HEK293 (cell line): Measurements from ENCODE around the gene CNTN4.

Experiments used
- CTCF ChIA-PET: fragments of 350-600 bp; formaldehyde crosslinking; extraction: SDS; loops from one replicate; lab custom pipeline; 2021; ENCODE audit warnings: antibody characterized with exemption; lab: Yijun Ruan, JAX
- POLR2A ChIA-PET: fragments of 300-600 bp; formaldehyde crosslinking; extraction: SDS; loops from one replicate; lab custom pipeline; 2020; ENCODE audit warnings: antibody characterized with exemption, inconsistent platforms; lab: Yijun Ruan, JAX
- H3K27ac ChIP-seq: fragments of 200-500 bp; sonication (Bioruptor generic); 2 replicates; pipeline ENCODE4 v1.5.1; 2014; ENCODE audit warnings: low read depth, low read length, control low read depth, inconsistent platforms; ENCODE audit errors: extremely low read depth
- H3K36me3 ChIP-seq, 2 experiments: fragments of 200-500 bp in 1 of 2; sonication (Bioruptor generic) in 1 of 2; 1 replicate in 1 of 2; 2 replicates in 1 of 2; pipeline ENCODE4 v1.5.1; 2014 to 2017; ENCODE audit warnings: inconsistent platforms in 2 of 2, low read length in 2 of 2; ENCODE audit not compliant: control insufficient read depth in 2 of 2, insufficient read depth in 1 of 2
- H3K4me1 ChIP-seq: fragments of 200-500 bp; sonication (Bioruptor generic); 2 replicates; pipeline ENCODE4 v1.5.1; 2014; ENCODE audit warnings: mild to moderate bottlenecking, low read length, inconsistent platforms; ENCODE audit not compliant: control insufficient read depth, insufficient read depth
- H3K4me3 ChIP-seq: 2 replicates; pipeline ENCODE4 v1.5.1; 2011; ENCODE audit warnings: low read depth, mild to moderate bottlenecking, control low read depth, low read length, moderate library complexity
- H3K9me3 ChIP-seq: fragments of 200-500 bp; sonication (Bioruptor generic); 2 replicates; pipeline ENCODE4 v1.5.1; 2014; ENCODE audit warnings: low read depth, low read length, inconsistent platforms; ENCODE audit not compliant: control insufficient read depth, insufficient read depth
- ELK4 ChIP-seq: IDR thresholded peaks from 2 replicates; pipeline ENCODE4 v1.6.1; 2011; ENCODE audit warnings: mild to moderate bottlenecking, low read depth, low read length, borderline replicate concordance
- INSM2 ChIP-seq: fragments of 450-650 bp; formaldehyde crosslinking; IDR thresholded peaks from 2 replicates; pipeline ENCODE4 v1.5.1; 2016; ENCODE audit warnings: missing biosample characterization, missing genetic modification characterization
- RBAK ChIP-seq: fragments of 450-650 bp; formaldehyde crosslinking; IDR thresholded peaks from 2 replicates; pipeline ENCODE4 v1.5.1; 2016; ENCODE audit warnings: missing biosample characterization, missing genetic modification characterization
- ZFHX2 ChIP-seq: fragments of 450-650 bp; formaldehyde crosslinking; conservative IDR thresholded peaks from 2 replicates; pipeline ENCODE4 v1.5.1; 2016; ENCODE audit warnings: missing biosample characterization, missing genetic modification characterization
- ZNF146 ChIP-seq: fragments of 450-650 bp; formaldehyde crosslinking; IDR thresholded peaks from 2 replicates; pipeline ENCODE4 v1.5.1; 2016; ENCODE audit warnings: missing biosample characterization, missing genetic modification characterization
- ZNF2 ChIP-seq: fragments of 450-650 bp; formaldehyde crosslinking; IDR thresholded peaks from 2 replicates; pipeline ENCODE4 v1.5.1; 2016; ENCODE audit warnings: missing biosample characterization, missing genetic modification characterization
- ZNF202 ChIP-seq: fragments of 450-650 bp; formaldehyde crosslinking; IDR thresholded peaks from 2 replicates; pipeline ENCODE4 v1.5.1; 2016; ENCODE audit warnings: missing biosample characterization, missing genetic modification characterization, borderline replicate concordance
- ZNF223 ChIP-seq: fragments of 450-650 bp; formaldehyde crosslinking; IDR thresholded peaks from 2 replicates; pipeline ENCODE4 v1.5.1; 2016; ENCODE audit warnings: missing biosample characterization, missing genetic modification characterization
- ZNF23 ChIP-seq: fragments of 450-650 bp; formaldehyde crosslinking; IDR thresholded peaks from 2 replicates; pipeline ENCODE4 v1.5.1; 2016; ENCODE audit warnings: missing biosample characterization, missing genetic modification characterization, borderline replicate concordance
- ZNF239 ChIP-seq: fragments of 450-650 bp; formaldehyde crosslinking; IDR thresholded peaks from 2 replicates; pipeline ENCODE4 v1.5.1; 2016; ENCODE audit warnings: missing biosample characterization, missing genetic modification characterization
- ZNF274 ChIP-seq, 2 experiments: fragments of 200-500 bp in 1 of 2; fragments of 450-650 bp in 1 of 2; sonication (Bioruptor generic) in 1 of 2; formaldehyde crosslinking in 1 of 2; IDR thresholded peaks; 2 replicates each; pipeline versions ENCODE4 v1.5.1 to v1.6.1; 2014 to 2016; ENCODE audit warnings: borderline replicate concordance in 1 of 2, inconsistent platforms in 1 of 2, low read length in 1 of 2, missing biosample characterization in 1 of 2, missing genetic modification characterization in 1 of 2
- ZNF391 ChIP-seq: fragments of 450-650 bp; formaldehyde crosslinking; IDR thresholded peaks from 2 replicates; pipeline ENCODE4 v1.5.1; 2016; ENCODE audit warnings: low read depth, missing biosample characterization, missing genetic modification characterization, borderline replicate concordance
- ZNF48 ChIP-seq: fragments of 450-650 bp; formaldehyde crosslinking; IDR thresholded peaks from 2 replicates; pipeline ENCODE4 v1.5.1; 2016; ENCODE audit warnings: missing biosample characterization, missing genetic modification characterization
- ZNF501 ChIP-seq: fragments of 450-650 bp; formaldehyde crosslinking; IDR thresholded peaks from 2 replicates; pipeline ENCODE4 v1.5.1; 2016; ENCODE audit warnings: missing biosample characterization, missing genetic modification characterization
- ZNF514 ChIP-seq: fragments of 450-650 bp; formaldehyde crosslinking; IDR thresholded peaks from 2 replicates; pipeline ENCODE4 v1.5.1; 2016; ENCODE audit warnings: missing biosample characterization, missing genetic modification characterization
- ZNF596 ChIP-seq: fragments of 450-650 bp; IDR thresholded peaks from 2 replicates; pipeline ENCODE4 v1.5.0; 2018; ENCODE audit warnings: missing biosample characterization, mild to moderate bottlenecking, missing genetic modification characterization, moderate library complexity
- ZNF792 ChIP-seq: fragments of 450-650 bp; formaldehyde crosslinking; IDR thresholded peaks from 2 replicates; pipeline ENCODE4 v1.5.1; 2016; ENCODE audit warnings: missing biosample characterization, missing genetic modification characterization
- ZSCAN16 ChIP-seq: fragments of 450-650 bp; formaldehyde crosslinking; IDR thresholded peaks from 2 replicates; pipeline ENCODE4 v1.5.1; 2016; ENCODE audit warnings: missing biosample characterization, missing genetic modification characterization
- ZSCAN30 ChIP-seq: fragments of 450-650 bp; IDR thresholded peaks from 2 replicates; pipeline ENCODE4 v1.5.1; 2018; ENCODE audit warnings: missing biosample characterization, mild to moderate bottlenecking, missing genetic modification characterization, moderate library complexity
- TF ChIP-seq, protein P1 (sequence below): fragments of 450-650 bp; formaldehyde crosslinking; IDR thresholded peaks from 2 replicates; pipeline ENCODE4; 2016; ENCODE audit warnings: missing biosample characterization, missing genetic modification characterization
- TF ChIP-seq, protein P2 (sequence below): fragments of 450-650 bp; formaldehyde crosslinking; IDR thresholded peaks from 2 replicates; pipeline ENCODE4 v1.5.1; 2016; ENCODE audit warnings: missing biosample characterization, missing genetic modification characterization

Gene CNTN4

GRCh38 chr3:2896308-2896939 lies 797.8 kb downstream of the CNTN4 start:
- TF ChIP-seq ZNF146 (tag by site-specific recombination): no peak
- TF ChIP-seq, all 188 proteins: peak for 0
- no peak overlapping the region for H3K4me3 ChIP-seq
- ChIA-PET CTCF (no interaction called here), POLR2A (no interaction called here)
- H3K9me3 ChIP-seq: no peaks in the 10 kb centered on the region
- no peaks in the 10 kb centered on the region for H3K36me3 ChIP-seq
- H3K4me1 ChIP-seq: no peaks in the 10 kb centered on the region
- no peak overlapping the region for H3K27ac ChIP-seq

GRCh38 chr3:2897821-2898220 lies 799.2 kb downstream of the CNTN4 start:
- POLR2A ChIA-PET: no interaction called here
- CTCF ChIA-PET: no interaction called here

GRCh38 chr3:2898591-2899353 lies 800.1 kb downstream of the CNTN4 start:
- TF ChIP-seq INSM2 (tag by site-specific recombination) (no peak), ZNF391 (tag by site-specific recombination) (no peak), ZNF239 (no peak), ZNF501 (tag by site-specific recombination) (no peak), ZNF514 (tag by site-specific recombination) (no peak), ZNF274 (IDR thresholded peaks at IDR 0.05; ENCODE audit: low read length) (no peak), ZNF274 (tag by site-specific recombination; IDR thresholded peaks at IDR 0.05; ENCODE audit: borderline replicate concordance) (no peak)
- Histone ChIP-seq H3K27ac (no peak overlapping the region), H3K4me1 (no peaks in the 10 kb centered on the region), H3K9me3 (no peaks in the 10 kb centered on the region), H3K4me3 (no peak overlapping the region), H3K36me3 (no peaks in the 10 kb centered on the region)
- CTCF ChIA-PET: interaction anchor here (0.6 to 1.1 kb wide), 4 partner anchors 23 to 166 kb away, joined by 3 read pairs; no protein-coding TSS in a partner anchor
- POLR2A ChIA-PET: no interaction called here

More at GRCh38 chr3:2897821-2898220, 799.2 kb downstream of the CNTN4 start:
- Histone ChIP-seq H3K27ac (no peak overlapping the region), H3K36me3 (no peaks in the 10 kb centered on the region), H3K4me1 (no peaks in the 10 kb centered on the region), H3K4me3 (no peak overlapping the region), H3K9me3 (no peaks in the 10 kb centered on the region)
- TF ChIP-seq ELK4 (no peak), ZFHX2 (tag by site-specific recombination) (no peak), ZNF202 (no peak)
- TF ChIP-seq, protein P1, sequence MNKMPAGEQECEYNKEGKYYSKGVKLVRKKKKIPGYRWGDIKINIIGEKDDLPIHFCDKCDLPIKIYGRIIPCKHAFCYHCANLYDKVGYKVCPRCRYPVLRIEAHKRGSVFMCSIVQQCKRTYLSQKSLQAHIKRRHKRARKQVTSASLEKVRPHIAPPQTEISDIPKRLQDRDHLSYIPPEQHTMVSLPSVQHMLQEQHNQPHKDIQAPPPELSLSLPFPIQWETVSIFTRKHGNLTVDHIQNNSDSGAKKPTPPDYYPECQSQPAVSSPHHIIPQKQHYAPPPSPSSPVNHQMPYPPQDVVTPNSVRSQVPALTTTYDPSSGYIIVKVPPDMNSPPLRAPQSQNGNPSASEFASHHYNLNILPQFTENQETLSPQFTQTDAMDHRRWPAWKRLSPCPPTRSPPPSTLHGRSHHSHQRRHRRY (tag by site-specific recombination): no peak

- ChIA-PET POLR2A (no interaction called here), CTCF (no interaction called here)
- H3K9me3 ChIP-seq: no peaks in the 10 kb centered on the region
- H3K27ac ChIP-seq: no peak overlapping the region
- H3K4me3 ChIP-seq: no peak overlapping the region
- H3K36me3 ChIP-seq: no peaks in the 10 kb centered on the region
- H3K4me1 ChIP-seq: no peaks in the 10 kb centered on the region
- TF ChIP-seq ZNF2 (tag by site-specific recombination) (no peak), ZNF223 (tag by site-specific recombination) (no peak), RBAK (tag by site-specific recombination) (no peak), ZNF23 (tag by site-specific recombination) (no peak), ZNF596 (tag by site-specific recombination) (no peak), ZSCAN30 (tag by site-specific recombination) (no peak), ZNF792 (no peak), ZSCAN16 (tag by site-specific recombination) (no peak), ZNF48 (no peak)
- TF ChIP-seq, protein P2, sequence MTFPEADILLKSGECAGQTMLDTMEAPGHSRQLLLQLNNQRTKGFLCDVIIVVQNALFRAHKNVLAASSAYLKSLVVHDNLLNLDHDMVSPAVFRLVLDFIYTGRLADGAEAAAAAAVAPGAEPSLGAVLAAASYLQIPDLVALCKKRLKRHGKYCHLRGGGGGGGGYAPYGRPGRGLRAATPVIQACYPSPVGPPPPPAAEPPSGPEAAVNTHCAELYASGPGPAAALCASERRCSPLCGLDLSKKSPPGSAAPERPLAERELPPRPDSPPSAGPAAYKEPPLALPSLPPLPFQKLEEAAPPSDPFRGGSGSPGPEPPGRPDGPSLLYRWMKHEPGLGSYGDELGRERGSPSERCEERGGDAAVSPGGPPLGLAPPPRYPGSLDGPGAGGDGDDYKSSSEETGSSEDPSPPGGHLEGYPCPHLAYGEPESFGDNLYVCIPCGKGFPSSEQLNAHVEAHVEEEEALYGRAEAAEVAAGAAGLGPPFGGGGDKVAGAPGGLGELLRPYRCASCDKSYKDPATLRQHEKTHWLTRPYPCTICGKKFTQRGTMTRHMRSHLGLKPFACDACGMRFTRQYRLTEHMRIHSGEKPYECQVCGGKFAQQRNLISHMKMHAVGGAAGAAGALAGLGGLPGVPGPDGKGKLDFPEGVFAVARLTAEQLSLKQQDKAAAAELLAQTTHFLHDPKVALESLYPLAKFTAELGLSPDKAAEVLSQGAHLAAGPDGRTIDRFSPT (tag by site-specific recombination): no peak
Measured at GRCh38 chr3:2904054-2904453, 805.4 kb downstream of the CNTN4 start.
